Measurements from ENCODE around the gene DAB2IP.

DNA sequence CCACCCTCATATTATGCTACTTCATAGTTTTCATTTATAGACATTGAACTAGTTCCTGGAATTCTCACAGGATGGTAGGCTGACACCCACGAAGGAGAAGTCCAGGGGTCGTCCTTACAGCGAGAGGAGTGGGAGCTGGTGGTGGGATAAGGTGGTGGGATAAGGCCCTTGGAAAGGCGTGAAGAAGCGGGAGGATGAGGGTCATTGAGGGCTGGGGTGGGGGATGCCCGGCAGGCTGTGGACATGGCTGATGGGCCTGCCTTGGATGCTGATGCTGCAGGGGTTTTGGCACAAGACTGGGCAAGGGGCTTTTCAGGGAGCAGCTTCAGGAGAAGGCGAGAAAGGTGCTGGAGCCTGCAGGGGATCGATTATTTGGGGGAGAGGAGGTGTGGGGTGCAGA, 9.4 kb downstream of the DAB2IP start:
- TF ChIP-seq, protein P1, sequence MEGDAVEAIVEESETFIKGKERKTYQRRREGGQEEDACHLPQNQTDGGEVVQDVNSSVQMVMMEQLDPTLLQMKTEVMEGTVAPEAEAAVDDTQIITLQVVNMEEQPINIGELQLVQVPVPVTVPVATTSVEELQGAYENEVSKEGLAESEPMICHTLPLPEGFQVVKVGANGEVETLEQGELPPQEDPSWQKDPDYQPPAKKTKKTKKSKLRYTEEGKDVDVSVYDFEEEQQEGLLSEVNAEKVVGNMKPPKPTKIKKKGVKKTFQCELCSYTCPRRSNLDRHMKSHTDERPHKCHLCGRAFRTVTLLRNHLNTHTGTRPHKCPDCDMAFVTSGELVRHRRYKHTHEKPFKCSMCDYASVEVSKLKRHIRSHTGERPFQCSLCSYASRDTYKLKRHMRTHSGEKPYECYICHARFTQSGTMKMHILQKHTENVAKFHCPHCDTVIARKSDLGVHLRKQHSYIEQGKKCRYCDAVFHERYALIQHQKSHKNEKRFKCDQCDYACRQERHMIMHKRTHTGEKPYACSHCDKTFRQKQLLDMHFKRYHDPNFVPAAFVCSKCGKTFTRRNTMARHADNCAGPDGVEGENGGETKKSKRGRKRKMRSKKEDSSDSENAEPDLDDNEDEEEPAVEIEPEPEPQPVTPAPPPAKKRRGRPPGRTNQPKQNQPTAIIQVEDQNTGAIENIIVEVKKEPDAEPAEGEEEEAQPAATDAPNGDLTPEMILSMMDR (IDR thresholded peaks at IDR 0.05; ENCODE audit: insufficient read depth, low read length, poor library complexity, severe bottlenecking) = no peak
- TF ChIP-seq EZH2phosphoT487 (conservative IDR thresholded peaks at IDR 0.05; ENCODE audit: low read length) = no peak
